GM21526 (cell line): ENCODE results near the gene THPO.

Experiments used
- ATAC-seq: cut with Tn5 transposase; IDR thresholded peaks from one replicate; pipeline ENCODE4 v1.9.1; 2021; ENCODE audit warnings: moderate library complexity; ENCODE audit not compliant: unreplicated experiment, low FRiP score

Gene THPO

GRCh38 chr3:184336547-184337398 is 41.2 kb downstream of the THPO start:
- no peak for ATAC-seq

DNA sequence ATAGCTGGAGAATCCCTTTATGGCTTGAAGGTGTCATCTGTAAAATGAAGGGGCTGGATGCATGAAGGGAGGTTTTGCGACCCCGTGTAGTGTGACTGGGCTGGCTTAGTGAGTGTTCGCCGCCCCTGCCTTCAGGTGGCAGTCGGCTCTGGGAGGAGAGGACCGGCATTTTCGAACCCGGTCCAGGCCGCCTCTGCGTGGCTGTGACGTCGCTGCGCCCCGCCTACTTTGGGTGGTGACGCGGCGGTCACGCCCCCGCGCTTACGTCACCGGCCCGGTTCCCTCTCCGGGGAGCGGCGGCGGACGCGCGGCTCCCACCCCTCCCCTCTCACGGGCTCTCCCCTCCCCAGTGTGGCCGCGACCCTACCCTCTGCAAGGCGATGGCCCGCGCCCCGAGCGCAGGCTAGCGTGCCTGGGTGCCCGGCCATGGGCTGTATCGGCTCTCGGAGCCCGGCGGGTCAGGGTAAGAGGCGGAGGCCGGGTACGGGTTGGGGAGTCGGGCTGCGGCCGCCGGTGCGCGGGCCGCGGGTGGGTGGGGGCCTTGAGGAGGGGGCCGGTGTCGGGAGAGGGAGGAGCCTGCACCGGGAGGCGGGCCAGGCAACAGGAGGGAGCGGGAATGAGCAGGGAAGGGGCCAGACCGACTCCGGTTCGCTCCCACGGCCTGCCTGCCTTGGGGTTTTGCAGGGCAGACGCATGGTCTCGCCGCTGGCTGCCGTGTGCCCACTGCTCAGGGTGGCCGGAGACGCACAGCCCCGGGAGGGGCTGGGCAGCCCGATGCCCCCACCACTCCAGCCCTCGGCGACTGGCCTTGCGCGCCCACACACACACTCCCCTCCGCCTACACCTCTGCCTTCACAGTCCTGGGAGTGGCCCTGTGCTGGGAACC is 42.1 kb downstream of the THPO start:
- peak; percentile 71 for ATAC-seq

DNA sequence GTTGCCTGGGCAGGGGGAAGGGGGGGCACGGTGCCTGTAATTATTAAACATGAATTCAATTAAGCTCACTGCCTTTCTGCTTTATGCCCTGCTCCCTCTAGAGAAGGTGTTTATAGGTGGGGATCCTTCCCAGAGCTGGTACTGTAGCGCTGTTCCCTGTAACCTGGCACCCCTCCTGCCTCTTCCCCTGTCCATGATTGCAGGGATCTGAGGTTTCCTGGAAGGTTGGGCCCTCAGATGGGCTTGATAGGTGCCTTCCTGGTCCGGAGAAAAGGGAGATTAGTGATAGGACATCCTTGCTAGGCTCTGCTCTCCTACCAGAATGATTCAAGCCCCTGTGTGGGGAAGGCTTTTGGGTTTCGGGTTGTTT is 42.7 kb downstream of the THPO start:
- ATAC-seq: no peak

- ATAC-seq: no peak
Measured at GRCh38 chr3:184334470-184335158, 43.4 kb downstream of the THPO start.

DNA sequence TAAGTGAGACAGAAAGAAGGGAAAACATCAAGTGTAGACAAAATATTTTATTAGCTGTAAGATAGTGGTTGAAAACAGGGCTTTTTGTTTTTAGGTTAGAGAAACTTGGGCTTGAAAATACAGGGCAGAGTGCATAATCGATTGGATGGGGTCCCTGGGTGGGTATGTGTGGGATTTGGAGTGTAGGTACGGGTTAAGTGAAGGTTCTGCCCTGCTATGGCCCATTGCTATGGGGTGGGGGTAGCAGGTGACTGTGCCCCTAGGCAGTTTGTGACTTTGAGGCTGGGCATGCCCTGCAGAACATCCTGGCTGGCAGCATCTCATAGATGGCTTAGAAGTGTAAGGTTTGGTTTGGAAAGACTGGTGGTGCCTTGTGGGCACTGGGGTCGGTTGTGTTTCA is 44.3 kb downstream of the THPO start:
- no peak for ATAC-seq

DNA sequence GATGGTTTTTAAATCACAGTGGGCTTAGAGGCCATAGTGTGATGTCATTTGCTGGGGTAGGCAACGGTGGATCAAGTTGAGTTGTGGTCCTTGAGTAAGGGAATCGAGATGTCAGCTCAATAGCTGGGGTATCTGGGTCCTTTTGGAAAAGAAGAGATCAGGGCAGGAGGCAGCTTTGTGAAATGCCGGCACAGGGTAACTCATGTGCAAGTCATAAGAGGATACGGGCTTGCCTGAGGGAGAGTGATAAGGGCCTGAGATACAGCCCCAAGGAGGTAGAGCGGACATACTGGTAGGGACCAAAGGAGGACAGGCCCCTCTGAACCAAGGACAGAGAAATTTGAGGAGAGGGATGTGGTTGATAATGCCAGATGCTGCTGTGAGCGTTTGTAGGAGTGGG is 44.8 kb downstream of the THPO start:
- ATAC-seq: no peak

DNA sequence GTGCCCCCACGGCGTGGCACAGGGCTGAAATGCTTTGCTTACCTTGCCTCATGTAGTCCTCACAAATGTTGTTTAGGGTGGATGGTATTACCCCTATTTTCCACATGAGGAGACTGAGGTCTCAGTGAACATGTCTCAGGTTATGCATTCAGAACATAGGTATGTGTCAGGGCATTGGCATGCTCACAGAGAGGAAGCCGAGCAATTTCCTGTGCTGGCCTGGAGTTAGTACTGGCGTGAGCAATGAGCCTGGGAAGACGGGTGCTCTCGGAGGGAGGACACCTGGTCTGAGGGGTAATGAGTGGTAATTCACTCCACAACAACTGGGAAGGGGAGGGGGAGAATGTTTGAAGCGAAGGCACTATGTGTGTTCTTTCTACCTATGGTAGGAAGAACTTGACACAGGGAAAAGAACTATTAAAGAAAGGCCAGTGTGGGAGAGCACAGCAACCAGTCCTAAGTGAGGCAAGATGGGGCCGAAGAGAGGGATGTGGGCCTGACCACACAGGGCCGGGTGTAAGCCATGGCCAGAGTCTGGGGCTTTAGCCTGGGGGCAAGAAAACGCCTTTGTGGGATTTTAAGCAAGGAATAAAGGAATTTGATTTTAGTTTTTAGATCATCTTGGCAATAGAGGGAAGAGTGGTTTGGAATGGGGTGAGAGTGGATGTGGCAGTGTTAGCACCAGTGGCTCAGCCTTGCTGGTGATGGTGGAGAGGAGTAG is 45.5 kb downstream of the THPO start:
- ATAC-seq: no peak

- no peak for ATAC-seq
Measured at GRCh38 chr3:184328516-184328915, 49.5 kb downstream of the THPO start.

GRCh38 chr3:184327171-184327570 is 50.8 kb downstream of the THPO start:
- no peak for ATAC-seq

- ATAC-seq: no peak
Measured at GRCh38 chr3:184325715-184326369, 52.2 kb downstream of the THPO start.

DNA sequence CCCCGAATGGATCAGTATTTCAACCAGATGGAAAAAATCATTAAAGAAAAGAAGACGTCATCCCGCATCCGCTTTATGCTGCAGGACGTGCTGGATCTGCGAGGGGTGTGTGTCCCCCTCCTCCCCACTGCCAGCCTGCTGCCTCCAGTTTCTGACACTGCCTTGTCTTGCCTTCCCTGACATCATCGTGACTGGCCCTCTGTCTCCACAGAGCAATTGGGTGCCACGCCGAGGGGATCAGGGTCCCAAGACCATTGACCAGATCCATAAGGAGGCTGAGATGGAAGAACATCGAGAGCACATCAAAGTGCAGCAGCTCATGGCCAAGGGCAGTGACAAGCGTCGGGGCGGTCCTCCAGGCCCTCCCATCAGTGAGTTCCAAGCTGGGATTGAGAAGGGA is 52.7 kb downstream of the THPO start:
- ATAC-seq: no peak

DNA sequence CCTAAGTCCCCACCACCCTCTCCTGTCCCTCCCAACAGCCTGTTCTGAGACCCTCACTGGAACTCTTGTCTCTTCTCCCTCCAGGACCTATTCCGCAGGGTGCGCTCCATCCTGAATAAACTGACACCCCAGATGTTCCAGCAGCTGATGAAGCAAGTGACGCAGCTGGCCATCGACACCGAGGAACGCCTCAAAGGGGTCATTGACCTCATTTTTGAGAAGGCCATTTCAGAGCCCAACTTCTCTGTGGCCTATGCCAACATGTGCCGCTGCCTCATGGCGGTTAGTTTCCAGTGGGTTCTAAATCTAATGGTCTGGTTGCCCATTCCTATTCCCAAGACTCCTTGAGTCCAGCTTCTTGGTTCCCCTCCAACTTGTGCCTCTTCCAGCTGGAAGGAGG is 54.3 kb downstream of the THPO start:
- ATAC-seq: no peak

DNA sequence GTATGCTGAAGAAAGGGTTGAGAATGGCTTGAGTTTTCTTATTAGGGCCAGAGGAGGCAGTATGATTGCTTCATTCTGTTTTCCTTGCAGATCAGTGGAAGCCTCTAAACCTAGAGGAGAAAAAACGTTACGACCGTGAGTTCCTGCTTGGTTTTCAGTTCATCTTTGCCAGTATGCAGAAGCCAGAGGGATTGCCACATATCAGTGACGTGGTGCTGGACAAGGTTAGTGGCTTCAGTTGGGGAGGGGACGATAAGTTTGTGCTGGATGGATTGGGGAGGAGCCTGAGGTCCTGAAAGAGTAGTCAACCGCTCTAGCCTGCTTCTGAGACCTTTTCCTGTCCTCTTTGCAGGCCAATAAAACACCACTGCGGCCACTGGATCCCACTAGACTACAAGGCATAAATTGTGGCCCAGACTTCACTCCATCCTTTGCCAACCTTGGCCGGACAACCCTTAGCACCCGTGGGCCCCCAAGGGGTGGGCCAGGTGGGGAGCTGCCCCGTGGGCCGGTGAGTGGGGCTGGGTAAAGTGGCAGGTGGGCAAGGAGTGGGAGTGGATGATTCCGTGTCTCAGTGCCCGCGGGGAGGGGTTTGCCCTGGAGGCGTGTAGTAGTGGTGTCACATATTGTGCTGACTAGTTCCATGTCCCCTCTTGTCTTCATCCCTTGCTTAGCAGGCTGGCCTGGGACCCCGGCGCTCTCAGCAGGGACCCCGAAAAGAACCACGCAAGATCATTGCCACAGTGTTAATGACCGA is 55.1 kb downstream of the THPO start:
- ATAC-seq: no peak
